GM20000 (cell line): ENCODE measurements around the gene TNFAIP6.

Experiments used
- DNase-seq: peaks from one replicate; pipeline ENCODE4 v3.0.0; 2012; ENCODE audit warnings: low spot score
- TF ChIP-seq, protein P1 (sequence below): IDR thresholded peaks from 2 replicates; pipeline ENCODE4 v1.5.1; 2012; ENCODE audit warnings: mild to moderate bottlenecking, control low read depth; ENCODE audit errors: extremely low read depth, missing control alignments

Gene TNFAIP6

DNA sequence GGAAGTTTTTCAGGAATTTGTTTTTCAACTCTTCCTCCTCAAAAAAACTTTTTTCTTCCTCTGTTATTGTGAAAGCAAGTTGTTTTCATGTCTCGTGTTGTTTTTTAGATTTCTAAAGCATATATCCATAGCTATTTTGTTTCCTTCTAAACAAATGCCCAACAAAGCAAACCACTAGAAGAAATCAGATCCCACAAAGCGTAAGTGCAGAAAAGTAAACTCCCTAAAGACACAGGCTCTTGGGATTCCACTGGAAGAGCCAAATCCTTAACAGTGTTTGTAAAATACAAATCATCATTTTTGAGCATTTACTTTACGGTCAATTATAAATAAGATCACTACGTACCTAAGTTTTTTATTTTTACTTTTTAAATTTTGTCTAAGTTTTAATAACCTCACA lies 30.6 kb downstream of the TNFAIP6 start:
- no peak for DNase-seq
- TF ChIP-seq, protein P1, sequence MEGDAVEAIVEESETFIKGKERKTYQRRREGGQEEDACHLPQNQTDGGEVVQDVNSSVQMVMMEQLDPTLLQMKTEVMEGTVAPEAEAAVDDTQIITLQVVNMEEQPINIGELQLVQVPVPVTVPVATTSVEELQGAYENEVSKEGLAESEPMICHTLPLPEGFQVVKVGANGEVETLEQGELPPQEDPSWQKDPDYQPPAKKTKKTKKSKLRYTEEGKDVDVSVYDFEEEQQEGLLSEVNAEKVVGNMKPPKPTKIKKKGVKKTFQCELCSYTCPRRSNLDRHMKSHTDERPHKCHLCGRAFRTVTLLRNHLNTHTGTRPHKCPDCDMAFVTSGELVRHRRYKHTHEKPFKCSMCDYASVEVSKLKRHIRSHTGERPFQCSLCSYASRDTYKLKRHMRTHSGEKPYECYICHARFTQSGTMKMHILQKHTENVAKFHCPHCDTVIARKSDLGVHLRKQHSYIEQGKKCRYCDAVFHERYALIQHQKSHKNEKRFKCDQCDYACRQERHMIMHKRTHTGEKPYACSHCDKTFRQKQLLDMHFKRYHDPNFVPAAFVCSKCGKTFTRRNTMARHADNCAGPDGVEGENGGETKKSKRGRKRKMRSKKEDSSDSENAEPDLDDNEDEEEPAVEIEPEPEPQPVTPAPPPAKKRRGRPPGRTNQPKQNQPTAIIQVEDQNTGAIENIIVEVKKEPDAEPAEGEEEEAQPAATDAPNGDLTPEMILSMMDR = no peak

- TF ChIP-seq, protein P1 = no peak
- DNase-seq = no peak
Observed at GRCh38 chr2:151391436-151391835, 34.0 kb downstream of the TNFAIP6 start.

GRCh38 chr2:151394509-151394908 lies 37.1 kb downstream of the TNFAIP6 start:
- TF ChIP-seq, protein P1 = no peak
- no peak for DNase-seq

- TF ChIP-seq, protein P1 = no peak
- no peak for DNase-seq
Observed at GRCh38 chr2:151395509-151396374, 38.4 kb downstream of the TNFAIP6 start.

- no peak for DNase-seq
- TF ChIP-seq, protein P1 = no peak
Observed at GRCh38 chr2:151399981-151400380, 42.6 kb downstream of the TNFAIP6 start.

GRCh38 chr2:151401149-151401548 lies 43.8 kb downstream of the TNFAIP6 start:
- TF ChIP-seq, protein P1 = no peak
- no peak for DNase-seq

- no peak for DNase-seq
- TF ChIP-seq, protein P1 = no peak
Observed at GRCh38 chr2:151403914-151404313, 46.5 kb downstream of the TNFAIP6 start.
